Measurements from ENCODE around the gene ACTN1. TPM values are rescaled to one million over a fixed set of nuclear protein-coding genes. Genes with fewer than 3 reads are reported as not detected.

The ACTN1 gene
- total and polyA plus RNA-seq, 10 of the 15 experiments (the other 5 are each of a cell fraction or from before 2014, with no cell fraction given): 0.14 to 39.4 (median 2.6) TPM

- ChIA-PET RAD21 (ENCODE audit: unreplicated experiment) (no interaction called here), CTCF (interaction anchor here (0.6 to 1.0 kb wide), 2 partner anchors 9 to 1021 kb away, joined by 3 to 7 read pairs; no protein-coding TSS in a partner anchor), POLR2A (no interaction called here), SMC1A (ENCODE audit: uncharacterized antibody, unreplicated experiment) (no interaction called here)
- ATAC-seq (no peak), DNase-seq (ENCODE audit: low read depth, low spot score) (no peak), FAIRE-seq (no peak)
- Histone ChIP-seq H3K36me3 (ENCODE audit: control insufficient read depth in 2 of 2, insufficient read depth in 2 of 2, low read length in 1 of 2) (no peaks in the 10 kb centered on the region; a peak in 1 of 4 replicates), H3K4me2 (ENCODE audit: control insufficient read depth, insufficient read depth) (no peak overlapping the region), H3K27me3 (replicated peaks in 1 of 2; ENCODE audit: control insufficient read depth in 2 of 2, insufficient read depth in 2 of 2, low read length in 1 of 2) (no peaks in the 10 kb centered on the region), H3K79me2 (ENCODE audit: control insufficient read depth, insufficient read depth, low read length) (no peaks in the 10 kb centered on the region), H3K9me3 (replicated peaks; ENCODE audit: control insufficient read depth, insufficient read depth, low read length) (no peaks in the 10 kb centered on the region), H3K4me3 (no peak overlapping the region), H3K9ac (ENCODE audit: control insufficient read depth, insufficient read depth, low read length) (no peak overlapping the region), H4K20me1 (ENCODE audit: control insufficient read depth, insufficient read depth) (no peaks in the 10 kb centered on the region), H3K4me1 (ENCODE audit: control insufficient read depth, insufficient read depth, low read length) (no peaks in the 10 kb centered on the region), H2AFZ (ENCODE audit: control insufficient read depth, low read depth, low read length) (no peak overlapping the region), H3K27ac (ENCODE audit: control insufficient read depth, insufficient read depth) (no peak overlapping the region)
- no TSS peak for BruUV-seq (replicated peaks)
- intact Hi-C loops (cut with micrococcal nuclease; ENCODE audit: unreplicated experiment) (no loop called here), in situ Hi-C loops (cut with MboI) (no loop called here)
- WGBS (ENCODE audit: insufficient coverage, insufficient replicate concordance, low lambda C conversion rate, missing lambda C conversion rate): 41% methylated on average over 2 of the region's 2 CpGs
- no peak for TF ChIP-seq ZZZ3 (IDR thresholded peaks at IDR 0.05; ENCODE audit: control insufficient read depth, insufficient read length, low read depth)
- TF ChIP-seq ZNF274 (IDR thresholded peaks at IDR 0.05; ENCODE audit: insufficient read depth, insufficient read length): no peak
- TF ChIP-seq ETV6 (conservative IDR thresholded peaks at IDR 0.05 in 1 of 2, IDR thresholded peaks at IDR 0.05 in 1 of 2; ENCODE audit: borderline replicate concordance in 1 of 2, low read depth in 1 of 2): no peak
- no peak for TF ChIP-seq MTA3 (IDR thresholded peaks at IDR 0.05; ENCODE audit: borderline replicate concordance, low read length)
- TF ChIP-seq IKZF1 (conservative IDR thresholded peaks at IDR 0.05): no peak
- TF ChIP-seq NRF1 (conservative IDR thresholded peaks at IDR 0.05; ENCODE audit: low read depth, low read length): no peak
- no peak for TF ChIP-seq TARDBP (IDR thresholded peaks at IDR 0.05; ENCODE audit: borderline replicate concordance)
- TF ChIP-seq, protein P1, sequence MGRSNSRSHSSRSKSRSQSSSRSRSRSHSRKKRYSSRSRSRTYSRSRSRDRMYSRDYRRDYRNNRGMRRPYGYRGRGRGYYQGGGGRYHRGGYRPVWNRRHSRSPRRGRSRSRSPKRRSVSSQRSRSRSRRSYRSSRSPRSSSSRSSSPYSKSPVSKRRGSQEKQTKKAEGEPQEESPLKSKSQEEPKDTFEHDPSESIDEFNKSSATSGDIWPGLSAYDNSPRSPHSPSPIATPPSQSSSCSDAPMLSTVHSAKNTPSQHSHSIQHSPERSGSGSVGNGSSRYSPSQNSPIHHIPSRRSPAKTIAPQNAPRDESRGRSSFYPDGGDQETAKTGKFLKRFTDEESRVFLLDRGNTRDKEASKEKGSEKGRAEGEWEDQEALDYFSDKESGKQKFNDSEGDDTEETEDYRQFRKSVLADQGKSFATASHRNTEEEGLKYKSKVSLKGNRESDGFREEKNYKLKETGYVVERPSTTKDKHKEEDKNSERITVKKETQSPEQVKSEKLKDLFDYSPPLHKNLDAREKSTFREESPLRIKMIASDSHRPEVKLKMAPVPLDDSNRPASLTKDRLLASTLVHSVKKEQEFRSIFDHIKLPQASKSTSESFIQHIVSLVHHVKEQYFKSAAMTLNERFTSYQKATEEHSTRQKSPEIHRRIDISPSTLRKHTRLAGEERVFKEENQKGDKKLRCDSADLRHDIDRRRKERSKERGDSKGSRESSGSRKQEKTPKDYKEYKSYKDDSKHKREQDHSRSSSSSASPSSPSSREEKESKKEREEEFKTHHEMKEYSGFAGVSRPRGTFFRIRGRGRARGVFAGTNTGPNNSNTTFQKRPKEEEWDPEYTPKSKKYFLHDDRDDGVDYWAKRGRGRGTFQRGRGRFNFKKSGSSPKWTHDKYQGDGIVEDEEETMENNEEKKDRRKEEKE (IDR thresholded peaks at IDR 0.05): no peak
- no peak for TF ChIP-seq ZNF217 (IDR thresholded peaks at IDR 0.05)
- no peak for TF ChIP-seq NFYB (IDR thresholded peaks at IDR 0.05; ENCODE audit: insufficient read depth, low read depth, low read length)
- no peak for TF ChIP-seq SP1 (IDR thresholded peaks at IDR 0.05; ENCODE audit: low read depth, low read length)
- no peak for TF ChIP-seq SKIL (IDR thresholded peaks at IDR 0.05; ENCODE audit: low read depth, poor library complexity, severe bottlenecking)
- TF ChIP-seq PML (IDR thresholded peaks at IDR 0.05; ENCODE audit: low read length): no peak
- TF ChIP-seq HDGF (IDR thresholded peaks at IDR 0.05): no peak
- TF ChIP-seq, protein P2, sequence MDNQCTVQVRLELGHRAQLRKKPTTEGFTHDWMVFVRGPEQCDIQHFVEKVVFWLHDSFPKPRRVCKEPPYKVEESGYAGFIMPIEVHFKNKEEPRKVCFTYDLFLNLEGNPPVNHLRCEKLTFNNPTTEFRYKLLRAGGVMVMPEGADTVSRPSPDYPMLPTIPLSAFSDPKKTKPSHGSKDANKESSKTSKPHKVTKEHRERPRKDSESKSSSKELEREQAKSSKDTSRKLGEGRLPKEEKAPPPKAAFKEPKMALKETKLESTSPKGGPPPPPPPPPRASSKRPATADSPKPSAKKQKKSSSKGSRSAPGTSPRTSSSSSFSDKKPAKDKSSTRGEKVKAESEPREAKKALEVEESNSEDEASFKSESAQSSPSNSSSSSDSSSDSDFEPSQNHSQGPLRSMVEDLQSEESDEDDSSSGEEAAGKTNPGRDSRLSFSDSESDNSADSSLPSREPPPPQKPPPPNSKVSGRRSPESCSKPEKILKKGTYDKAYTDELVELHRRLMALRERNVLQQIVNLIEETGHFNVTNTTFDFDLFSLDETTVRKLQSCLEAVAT (IDR thresholded peaks at IDR 0.05): no peak
- TF ChIP-seq SIN3A (IDR thresholded peaks at IDR 0.05; ENCODE audit: low read depth, low read length): no peak
Observed at GRCh38 chr14:68871392-68871791, 107.7 kb downstream of the ACTN1 start.

Data from GM12878 (cell line).